HepG2 (cell line): ENCODE measurements around the gene TOB1. TPM values are rescaled to one million over a fixed set of nuclear protein-coding genes. Genes with fewer than 3 reads are reported as not detected.

Source experiments
- FOSL1 ChIP-seq: sonication (generic); formaldehyde crosslinking; IDR thresholded peaks from 2 replicates; pipeline ENCODE4 v1.9.0; 2021; ENCODE audit warnings: missing genetic modification reagents, borderline replicate concordance
- HOXA5 ChIP-seq: sonication (generic); formaldehyde crosslinking; IDR thresholded peaks from 2 replicates; pipeline ENCODE4 v1.4.0; 2020; ENCODE audit warnings: missing genetic modification reagents
- MYNN ChIP-seq: sonication (generic); formaldehyde crosslinking; IDR thresholded peaks from 2 replicates; pipeline ENCODE4 v1.4.0; 2020; ENCODE audit warnings: mild to moderate bottlenecking, low read depth, missing genetic modification reagents
- RAD51 ChIP-seq: fragments of 450-650 bp; IDR thresholded peaks from 2 replicates; pipeline ENCODE4 v1.6.1; 2016; ENCODE audit warnings: borderline replicate concordance
- REST ChIP-seq, 2 experiments: IDR thresholded peaks; 2 replicates each; pipeline ENCODE4 v1.6.1; 2011 to 2012; ENCODE audit warnings: low read length in 2 of 2, borderline replicate concordance in 1 of 2, low read depth in 1 of 2, mild to moderate bottlenecking in 1 of 2, moderate library complexity in 1 of 2
- SETDB1 ChIP-seq: sonication (generic); formaldehyde crosslinking; IDR thresholded peaks from 2 replicates; pipeline ENCODE4 v1.5.1; 2020; ENCODE audit warnings: missing genetic modification reagents, mild to moderate bottlenecking, borderline replicate concordance
- SP140L ChIP-seq: sonication (generic); formaldehyde crosslinking; IDR thresholded peaks from 2 replicates; pipeline ENCODE4 v1.4.0; 2020; ENCODE audit warnings: missing genetic modification reagents, borderline replicate concordance
- TBX2 ChIP-seq: sonication (generic); formaldehyde crosslinking; IDR thresholded peaks from 2 replicates; pipeline ENCODE4 v1.5.0; 2020; ENCODE audit warnings: missing genetic modification reagents, mild to moderate bottlenecking, borderline replicate concordance
- ZBTB8A ChIP-seq: sonication (generic); formaldehyde crosslinking; IDR thresholded peaks from 2 replicates; pipeline ENCODE4 v1.4.0; 2020; ENCODE audit warnings: mild to moderate bottlenecking, low read depth, missing genetic modification reagents, borderline replicate concordance
- ZKSCAN8 ChIP-seq: IDR thresholded peaks from 2 replicates; pipeline ENCODE4 v1.6.1; 2016; ENCODE audit warnings: borderline replicate concordance, missing genetic modification reagents, missing compliant biosample characterization
- ZNF569 ChIP-seq: sonication (generic); formaldehyde crosslinking; IDR thresholded peaks from 2 replicates; pipeline ENCODE4 v1.5.0; 2020; ENCODE audit warnings: mild to moderate bottlenecking, missing genetic modification reagents, moderate library complexity, borderline replicate concordance
- ZNF746 ChIP-seq: sonication (generic); formaldehyde crosslinking; IDR thresholded peaks from 2 replicates; pipeline ENCODE4 v1.8.0; 2022; ENCODE audit warnings: mild to moderate bottlenecking, missing genetic modification reagents
- ZNF770 ChIP-seq: sonication (generic); formaldehyde crosslinking; IDR thresholded peaks from 2 replicates; pipeline ENCODE4 v1.5.0; 2020; ENCODE audit warnings: mild to moderate bottlenecking, missing genetic modification reagents
- ZNF772 ChIP-seq: sonication (generic); formaldehyde crosslinking; IDR thresholded peaks from 2 replicates; pipeline ENCODE4 v1.5.0; 2020; ENCODE audit warnings: mild to moderate bottlenecking, missing genetic modification reagents
- ZNF773 ChIP-seq: sonication (generic); formaldehyde crosslinking; IDR thresholded peaks from 2 replicates; pipeline ENCODE4 v1.4.0; 2020; ENCODE audit warnings: missing genetic modification reagents, borderline replicate concordance
- ZNF775 ChIP-seq: sonication (generic); formaldehyde crosslinking; IDR thresholded peaks from 2 replicates; pipeline ENCODE4 v1.4.0; 2020; ENCODE audit warnings: missing genetic modification reagents, mild to moderate bottlenecking, moderate library complexity, borderline replicate concordance
- ZNF879 ChIP-seq: sonication (generic); formaldehyde crosslinking; IDR thresholded peaks from 2 replicates; pipeline ENCODE4 v1.8.1; 2023; ENCODE audit warnings: missing genetic modification reagents
- polyA plus RNA-seq, 8 experiments: library from polyadenylated mRNA; depleted of rRNA in 3 of 8; stranded (reverse) in 7 of 8; unstranded in 1 of 8; fragments of >200 nt; fragmentation: Illumina TruSeq in 4 of 8; extraction: Trizol in 4 of 8; gene quantifications; 2 replicates each; pipeline versions ENCODE4 v1.2.1 to v1.2.3, GENCODE V29; 2011 to 2016; ENCODE audit warnings: low read depth in 4 of 8, missing spikeins in 1 of 8, mixed read lengths in 1 of 8; ENCODE audit not compliant: insufficient read depth in 1 of 8
- total RNA-seq, 5 experiments: library from RNA; depleted of rRNA; stranded (reverse); fragments of >200 nt; fragmentation: Illumina TruSeq; extraction: Trizol; gene quantifications; 2 replicates each; pipeline ENCODE4 v1.2.3, GENCODE V29; 2016; ENCODE audit warnings: low read depth in 1 of 5
- TF ChIP-seq, protein P1 (sequence below): sonication (generic); formaldehyde crosslinking; IDR thresholded peaks from 2 replicates; pipeline ENCODE4 v1.4.0; 2020; ENCODE audit warnings: missing genetic modification reagents, borderline replicate concordance

Gene TOB1
- total and polyA plus RNA-seq, 2 of the 13 experiments (the other 11 are each of a cell fraction or from before 2014, with no cell fraction given) = 21.9 to 57.7 TPM

GRCh38 chr17:50899005-50899460 lies 32.9 kb upstream of the TOB1 start (continued):
- TF ChIP-seq ZNF773 = no peak
- TF ChIP-seq, protein P1, sequence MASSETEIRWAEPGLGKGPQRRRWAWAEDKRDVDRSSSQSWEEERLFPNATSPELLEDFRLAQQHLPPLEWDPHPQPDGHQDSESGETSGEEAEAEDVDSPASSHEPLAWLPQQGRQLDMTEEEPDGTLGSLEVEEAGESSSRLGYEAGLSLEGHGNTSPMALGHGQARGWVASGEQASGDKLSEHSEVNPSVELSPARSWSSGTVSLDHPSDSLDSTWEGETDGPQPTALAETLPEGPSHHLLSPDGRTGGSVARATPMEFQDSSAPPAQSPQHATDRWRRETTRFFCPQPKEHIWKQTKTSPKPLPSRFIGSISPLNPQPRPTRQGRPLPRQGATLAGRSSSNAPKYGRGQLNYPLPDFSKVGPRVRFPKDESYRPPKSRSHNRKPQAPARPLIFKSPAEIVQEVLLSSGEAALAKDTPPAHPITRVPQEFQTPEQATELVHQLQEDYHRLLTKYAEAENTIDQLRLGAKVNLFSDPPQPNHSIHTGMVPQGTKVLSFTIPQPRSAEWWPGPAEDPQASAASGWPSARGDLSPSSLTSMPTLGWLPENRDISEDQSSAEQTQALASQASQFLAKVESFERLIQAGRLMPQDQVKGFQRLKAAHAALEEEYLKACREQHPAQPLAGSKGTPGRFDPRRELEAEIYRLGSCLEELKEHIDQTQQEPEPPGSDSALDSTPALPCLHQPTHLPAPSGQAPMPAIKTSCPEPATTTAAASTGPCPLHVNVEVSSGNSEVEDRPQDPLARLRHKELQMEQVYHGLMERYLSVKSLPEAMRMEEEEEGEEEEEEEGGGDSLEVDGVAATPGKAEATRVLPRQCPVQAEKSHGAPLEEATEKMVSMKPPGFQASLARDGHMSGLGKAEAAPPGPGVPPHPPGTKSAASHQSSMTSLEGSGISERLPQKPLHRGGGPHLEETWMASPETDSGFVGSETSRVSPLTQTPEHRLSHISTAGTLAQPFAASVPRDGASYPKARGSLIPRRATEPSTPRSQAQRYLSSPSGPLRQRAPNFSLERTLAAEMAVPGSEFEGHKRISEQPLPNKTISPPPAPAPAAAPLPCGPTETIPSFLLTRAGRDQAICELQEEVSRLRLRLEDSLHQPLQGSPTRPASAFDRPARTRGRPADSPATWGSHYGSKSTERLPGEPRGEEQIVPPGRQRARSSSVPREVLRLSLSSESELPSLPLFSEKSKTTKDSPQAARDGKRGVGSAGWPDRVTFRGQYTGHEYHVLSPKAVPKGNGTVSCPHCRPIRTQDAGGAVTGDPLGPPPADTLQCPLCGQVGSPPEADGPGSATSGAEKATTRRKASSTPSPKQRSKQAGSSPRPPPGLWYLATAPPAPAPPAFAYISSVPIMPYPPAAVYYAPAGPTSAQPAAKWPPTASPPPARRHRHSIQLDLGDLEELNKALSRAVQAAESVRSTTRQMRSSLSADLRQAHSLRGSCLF (CRISPR knock-in tag) = no peak
- TF ChIP-seq TBX2 (CRISPR knock-in tag) = peak; percentile 75
- no peak for TF ChIP-seq RAD51
- no peak for TF ChIP-seq ZNF879 (CRISPR knock-in tag)
- no peak for TF ChIP-seq MYNN (CRISPR knock-in tag)
- TF ChIP-seq ZNF775 (CRISPR knock-in tag) = peak; percentile 75; the same call in 1 of the 2 replicates
- no peak for TF ChIP-seq SP140L (CRISPR knock-in tag)
- TF ChIP-seq ZKSCAN8 (CRISPR knock-in tag) = peak; percentile 57; the same call in 1 of the 2 replicates
- no peak for TF ChIP-seq ZNF772
- no peak for TF ChIP-seq REST (IDR thresholded peaks at IDR 0.05; ENCODE audit: borderline replicate concordance in 1 of 2, low read depth in 1 of 2, low read length in 2 of 2)
- no peak for TF ChIP-seq SETDB1 (CRISPR knock-in tag)
- TF ChIP-seq FOSL1 (CRISPR knock-in tag) = no peak
- no peak for TF ChIP-seq ZBTB8A (CRISPR knock-in tag)
- TF ChIP-seq HOXA5 = 0 out of 2 replicates have a peak, but pooled peaks have one; percentile 28
- TF ChIP-seq ZNF746 (CRISPR knock-in tag) = no peak
- TF ChIP-seq ZNF770 = no peak
- TF ChIP-seq ZNF569 (CRISPR knock-in tag) = no peak
